ENCODE measurements around the gene SCN1B. TPM values are rescaled to one million over a fixed set of nuclear protein-coding genes. Genes with fewer than 3 reads are reported as not detected.
"Not testable (repeated sequence)": the region's sequence is repeated elsewhere in the genome, so short reads cannot be mapped to it uniquely, and the experiment has no call there.

Gene SCN1B
- polyA plus RNA-seq, 4 donors: 0.84 to 10.1 (median 2.4) TPM; not detected in 1

DNA sequence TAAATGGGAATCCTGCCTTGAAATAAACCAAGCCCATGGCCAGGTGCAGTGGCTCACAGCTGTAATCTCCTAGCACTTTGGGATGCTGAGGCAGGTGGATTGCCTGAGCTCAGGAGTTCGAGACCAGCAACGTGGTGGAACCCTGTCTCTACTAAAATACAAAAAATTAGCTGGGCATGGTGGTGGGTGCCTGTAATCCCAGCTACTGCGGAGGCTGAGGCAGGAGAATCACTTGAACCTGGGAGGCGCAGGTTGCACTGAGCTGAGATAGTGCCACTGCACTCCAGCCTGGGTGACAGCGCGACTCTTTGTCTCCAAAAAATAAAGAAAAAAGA lies 24.3 kb upstream of the SCN1B start:
- 9 to 69% (median 40%) methylated on average over 6 of the region's 6 CpGs for WGBS, 3 donors
- Histone ChIP-seq H3K4me1 (ENCODE audit: control insufficient read depth in 3 of 3, insufficient read depth in 2 of 3, low read depth in 1 of 3, low read length in 2 of 3) (peaks cover 0 to 45% (median 9%) of the 10 kb centered on the region in 3 donors), H3K27ac (ENCODE audit: low read depth in 1 of 3, low read length in 2 of 3) (peak overlapping the region in 2 of 3 donors; percentile 13 to 75), H3K36me3 (ENCODE audit: control insufficient read depth in 3 of 3, insufficient read depth in 2 of 3, low read depth in 1 of 3, low read length in 3 of 3) (peaks cover 0 to 69% (median 0%) of the 10 kb centered on the region in 3 donors)
- H3K27me3 ChIP-seq (ENCODE audit: control insufficient read depth in 3 of 3, insufficient read depth in 3 of 3, low read length in 3 of 3); FAIRE-seq; H3K9me3 ChIP-seq (ENCODE audit: control insufficient read depth in 2 of 2, insufficient read depth in 1 of 2, low read depth in 1 of 2, low read length in 1 of 2); H3K4me3 ChIP-seq (ENCODE audit: low read depth in 1 of 3, low read length in 3 of 3); DNase-seq: not testable (repeated sequence)

DNA sequence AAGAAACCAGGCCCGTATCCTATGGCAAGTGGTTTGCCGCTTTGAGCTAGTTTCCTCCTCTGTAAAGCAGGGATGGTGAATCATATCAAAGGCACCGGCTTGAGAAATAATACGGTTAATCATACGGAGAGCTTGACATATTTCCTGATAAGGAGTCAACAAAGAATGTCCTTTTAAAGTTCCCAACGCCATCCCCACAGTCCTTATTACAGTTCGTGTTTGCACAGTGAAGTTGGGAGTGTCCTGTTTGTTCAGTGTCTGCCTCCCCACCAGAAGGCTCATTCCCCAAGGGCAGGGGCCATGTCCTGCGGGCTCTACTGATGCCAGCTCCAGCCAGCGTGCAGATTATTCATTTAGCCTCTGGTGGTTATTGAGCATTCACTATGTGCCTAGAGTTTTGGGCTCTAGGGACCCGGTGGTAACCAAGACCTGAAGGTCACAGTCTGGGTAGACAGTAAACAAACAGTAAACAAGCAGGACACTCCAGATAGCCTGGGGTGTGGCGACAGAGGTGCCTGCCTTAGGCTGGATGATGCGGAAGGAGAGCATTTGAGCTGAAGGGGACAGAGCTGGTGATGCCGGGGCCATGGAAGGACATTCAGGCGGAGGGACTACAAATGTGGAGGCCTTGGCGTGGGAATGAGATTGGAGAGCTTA lies 23.8 kb upstream of the SCN1B start:
- Histone ChIP-seq H3K27ac (ENCODE audit: low read depth in 1 of 3, low read length in 2 of 3) (peak overlapping the region in 2 of 3 donors; percentile 75 to 87), H3K27me3 (ENCODE audit: control insufficient read depth in 3 of 3, insufficient read depth in 3 of 3, low read length in 3 of 3) (no peaks in the 10 kb centered on the region), H3K4me1 (ENCODE audit: control insufficient read depth in 3 of 3, insufficient read depth in 2 of 3, low read depth in 1 of 3, low read length in 2 of 3) (peaks cover 0 to 45% (median 9%) of the 10 kb centered on the region in 3 donors), H3K4me3 (ENCODE audit: low read depth in 1 of 3, low read length in 3 of 3) (no peak overlapping the region), H3K36me3 (ENCODE audit: control insufficient read depth in 3 of 3, insufficient read depth in 2 of 3, low read depth in 1 of 3, low read length in 3 of 3) (peaks cover 0 to 74% (median 0%) of the 10 kb centered on the region in 3 donors), H3K9me3 (ENCODE audit: control insufficient read depth in 2 of 2, insufficient read depth in 1 of 2, low read depth in 1 of 2, low read length in 1 of 2) (no peaks in the 10 kb centered on the region)
- no peak for FAIRE-seq
- peak; percentile 90 to 93 for DNase-seq
- WGBS, 3 donors: 14 to 62% (median 36%) methylated on average over 15 of the region's 15 CpGs

DNA sequence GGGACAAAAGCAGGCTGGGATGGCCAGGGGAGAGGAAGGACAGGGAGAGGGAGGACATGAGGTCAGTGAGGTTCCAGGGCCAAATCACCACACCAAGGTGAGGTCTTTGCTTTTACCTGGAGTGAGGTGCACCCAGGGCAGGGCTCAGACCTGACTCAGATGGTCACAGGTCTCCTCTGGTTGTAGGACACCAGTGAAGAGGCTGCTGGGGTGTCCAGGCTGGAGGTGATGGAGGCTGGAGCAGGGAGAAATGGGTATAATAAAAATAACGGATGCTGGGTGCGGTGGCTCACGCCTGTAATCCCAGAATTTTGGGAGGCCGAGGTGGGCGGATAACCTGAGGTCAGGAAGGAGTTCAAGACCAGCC lies 23.3 kb upstream of the SCN1B start:
- FAIRE-seq (no peak), DNase-seq (no peak)
- no peaks in the 10 kb centered on the region for H3K9me3 ChIP-seq (ENCODE audit: control insufficient read depth in 2 of 2, insufficient read depth in 1 of 2, low read depth in 1 of 2, low read length in 1 of 2)
- peaks cover 0 to 45% (median 9%) of the 10 kb centered on the region in 3 donors for H3K4me1 ChIP-seq (ENCODE audit: control insufficient read depth in 3 of 3, insufficient read depth in 2 of 3, low read depth in 1 of 3, low read length in 2 of 3)
- H3K27me3 ChIP-seq (ENCODE audit: control insufficient read depth in 3 of 3, insufficient read depth in 3 of 3, low read length in 3 of 3): no peaks in the 10 kb centered on the region
- no peak overlapping the region for H3K4me3 ChIP-seq (ENCODE audit: low read depth in 1 of 3, low read length in 3 of 3)
- peaks cover 0 to 77% (median 2%) of the 10 kb centered on the region in 3 donors for H3K36me3 ChIP-seq (ENCODE audit: control insufficient read depth in 3 of 3, insufficient read depth in 2 of 3, low read depth in 1 of 3, low read length in 3 of 3)
- WGBS, 3 donors: 59 to 80% (median 80%) methylated on average over 5 of the region's 5 CpGs
- H3K27ac ChIP-seq (ENCODE audit: low read depth in 1 of 3, low read length in 2 of 3): peak overlapping the region in 2 of 3 donors; percentile 54 to 87

DNA sequence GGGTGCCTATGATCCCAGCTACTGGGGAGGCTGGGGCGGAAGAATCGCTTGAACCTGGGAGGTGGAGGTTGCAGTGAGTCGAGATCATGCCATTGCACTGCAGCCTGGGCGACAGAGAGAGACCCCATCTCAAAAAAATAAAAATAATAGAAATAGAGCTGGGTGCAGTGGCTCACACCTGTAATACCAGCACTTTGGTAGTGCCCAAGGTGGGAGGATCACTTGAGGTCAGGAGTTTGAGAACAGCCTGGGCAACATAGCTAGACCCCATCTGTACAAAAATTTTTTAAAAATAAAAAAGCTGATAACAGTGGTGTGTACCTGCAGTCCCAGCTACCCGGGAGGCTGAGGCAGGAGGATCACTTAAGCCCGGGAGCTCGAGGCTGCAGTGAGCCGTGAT lies 22.8 kb upstream of the SCN1B start:
- 96 to 99% (median 98%) methylated on average over 8 of the region's 8 CpGs for WGBS, 3 donors
- not testable (repeated sequence) for DNase-seq; H3K27me3 ChIP-seq (ENCODE audit: control insufficient read depth in 3 of 3, insufficient read depth in 3 of 3, low read length in 3 of 3); H3K4me3 ChIP-seq (ENCODE audit: low read depth in 1 of 3, low read length in 3 of 3); H3K9me3 ChIP-seq (ENCODE audit: control insufficient read depth in 2 of 2, insufficient read depth in 1 of 2, low read depth in 1 of 2, low read length in 1 of 2); FAIRE-seq
- Histone ChIP-seq H3K36me3 (ENCODE audit: control insufficient read depth in 3 of 3, insufficient read depth in 2 of 3, low read depth in 1 of 3, low read length in 3 of 3) (peaks cover 0 to 78% (median 3%) of the 10 kb centered on the region in 3 donors), H3K4me1 (ENCODE audit: control insufficient read depth in 3 of 3, insufficient read depth in 2 of 3, low read depth in 1 of 3, low read length in 2 of 3) (peaks cover 0 to 45% (median 9%) of the 10 kb centered on the region in 3 donors), H3K27ac (ENCODE audit: low read depth in 1 of 3, low read length in 2 of 3) (peak overlapping the region in 1 of 3 donors; percentile 87)

DNA sequence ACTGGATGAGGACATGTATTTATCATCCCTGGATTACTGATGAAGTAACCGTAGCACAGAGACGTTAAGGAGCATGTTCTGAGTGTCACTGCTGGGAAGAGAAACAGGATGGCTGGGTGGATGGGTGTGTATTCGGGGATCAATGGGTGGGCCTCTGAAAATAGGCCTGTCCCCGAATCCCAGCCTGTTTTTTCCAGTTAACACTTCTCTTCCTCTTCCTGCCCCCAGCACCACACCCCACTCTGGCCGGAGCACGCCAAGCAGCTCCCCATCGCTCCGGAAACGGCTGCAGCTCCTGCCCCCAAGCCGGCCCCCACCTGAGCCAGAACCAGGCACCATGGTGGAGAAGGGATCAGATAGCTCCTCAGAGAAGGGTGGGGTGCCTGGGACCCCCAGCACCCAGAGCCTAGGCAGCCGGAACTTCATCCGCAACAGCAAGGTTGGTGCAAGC lies 21.4 kb upstream of the SCN1B start:
- H3K4me1 ChIP-seq (ENCODE audit: control insufficient read depth in 3 of 3, insufficient read depth in 2 of 3, low read depth in 1 of 3, low read length in 2 of 3): peaks cover 5 to 31% (median 9%) of the 10 kb centered on the region in 3 donors
- no peak overlapping the region for H3K4me3 ChIP-seq (ENCODE audit: low read depth in 1 of 3, low read length in 3 of 3)
- no peak for FAIRE-seq
- no peaks in the 10 kb centered on the region for H3K27me3 ChIP-seq (ENCODE audit: control insufficient read depth in 3 of 3, insufficient read depth in 3 of 3, low read length in 3 of 3)
- H3K9me3 ChIP-seq (ENCODE audit: control insufficient read depth in 2 of 2, insufficient read depth in 1 of 2, low read depth in 1 of 2, low read length in 1 of 2): no peaks in the 10 kb centered on the region
- peaks cover 0 to 81% (median 3%) of the 10 kb centered on the region in 3 donors for H3K36me3 ChIP-seq (ENCODE audit: control insufficient read depth in 3 of 3, insufficient read depth in 2 of 3, low read depth in 1 of 3, low read length in 3 of 3)
- 80 to 95% (median 91%) methylated on average over 12 of the region's 12 CpGs for WGBS, 3 donors
- H3K27ac ChIP-seq (ENCODE audit: low read depth in 1 of 3, low read length in 2 of 3): no peak overlapping the region
- DNase-seq: no peak

DNA sequence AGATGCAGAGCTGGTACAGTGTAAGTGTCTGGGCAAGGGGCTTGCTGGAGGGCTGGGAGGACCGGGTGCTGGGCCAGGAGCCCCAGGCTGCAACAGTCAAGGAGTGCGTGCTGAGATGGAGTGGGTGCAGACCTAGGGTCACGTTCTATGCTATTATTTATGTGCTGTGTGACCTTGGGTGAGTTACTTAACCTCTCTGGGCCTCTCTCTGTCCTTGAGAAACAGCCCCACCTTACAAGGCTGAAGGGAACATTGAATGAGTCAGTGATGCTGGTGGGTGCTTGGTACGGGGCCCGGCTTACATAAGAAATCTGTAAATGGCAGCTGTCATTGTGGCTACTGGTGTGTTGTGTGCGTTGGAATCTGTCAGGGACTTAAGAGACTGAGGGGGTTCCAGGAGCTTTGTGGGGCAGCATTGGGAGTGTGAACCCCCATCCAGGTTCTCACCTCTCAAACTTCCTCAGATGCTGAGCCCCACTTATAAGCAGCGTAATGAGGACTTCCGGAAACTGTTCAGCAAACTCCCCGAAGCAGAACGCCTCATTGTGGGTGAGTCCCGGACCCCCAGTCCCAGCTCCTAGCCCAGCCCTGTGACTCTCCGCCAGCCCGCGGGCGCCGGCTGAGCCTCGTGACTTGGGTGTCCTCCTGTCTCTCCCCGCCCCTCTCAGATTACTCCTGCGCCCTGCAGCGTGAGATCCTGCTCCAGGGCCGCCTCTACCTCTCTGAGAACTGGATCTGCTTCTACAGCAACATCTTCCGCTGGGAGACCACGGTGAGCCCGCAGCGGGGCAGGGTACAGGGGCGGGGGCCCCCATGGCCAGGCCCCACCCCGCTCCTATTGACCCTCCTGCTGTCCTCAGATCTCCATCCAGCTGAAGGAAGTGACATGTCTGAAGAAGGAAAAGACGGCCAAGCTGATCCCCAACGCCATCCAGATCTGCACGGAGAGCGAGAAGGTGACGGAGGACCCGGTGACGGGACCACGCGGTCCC lies 20.6 kb upstream of the SCN1B start:
- 88 to 91% (median 88%) methylated on average over 36 of the region's 36 CpGs for WGBS, 3 donors
- no peaks in the 10 kb centered on the region for H3K9me3 ChIP-seq (ENCODE audit: control insufficient read depth in 2 of 2, insufficient read depth in 1 of 2, low read depth in 1 of 2, low read length in 1 of 2)
- DNase-seq (no peak), FAIRE-seq (no peak)
- peak overlapping the region in 1 of 3 donors; percentile 42 for H3K27ac ChIP-seq (ENCODE audit: low read depth in 1 of 3, low read length in 2 of 3)
- peaks cover 2 to 23% (median 5%) of the 10 kb centered on the region in 3 donors for H3K4me1 ChIP-seq (ENCODE audit: control insufficient read depth in 3 of 3, insufficient read depth in 2 of 3, low read depth in 1 of 3, low read length in 2 of 3)
- no peak overlapping the region for H3K4me3 ChIP-seq (ENCODE audit: low read depth in 1 of 3, low read length in 3 of 3)
- no peaks in the 10 kb centered on the region for H3K27me3 ChIP-seq (ENCODE audit: control insufficient read depth in 3 of 3, insufficient read depth in 3 of 3, low read length in 3 of 3)
- H3K36me3 ChIP-seq (ENCODE audit: control insufficient read depth in 3 of 3, insufficient read depth in 2 of 3, low read depth in 1 of 3, low read length in 3 of 3): peaks cover 0 to 81% (median 3%) of the 10 kb centered on the region in 3 donors

DNA sequence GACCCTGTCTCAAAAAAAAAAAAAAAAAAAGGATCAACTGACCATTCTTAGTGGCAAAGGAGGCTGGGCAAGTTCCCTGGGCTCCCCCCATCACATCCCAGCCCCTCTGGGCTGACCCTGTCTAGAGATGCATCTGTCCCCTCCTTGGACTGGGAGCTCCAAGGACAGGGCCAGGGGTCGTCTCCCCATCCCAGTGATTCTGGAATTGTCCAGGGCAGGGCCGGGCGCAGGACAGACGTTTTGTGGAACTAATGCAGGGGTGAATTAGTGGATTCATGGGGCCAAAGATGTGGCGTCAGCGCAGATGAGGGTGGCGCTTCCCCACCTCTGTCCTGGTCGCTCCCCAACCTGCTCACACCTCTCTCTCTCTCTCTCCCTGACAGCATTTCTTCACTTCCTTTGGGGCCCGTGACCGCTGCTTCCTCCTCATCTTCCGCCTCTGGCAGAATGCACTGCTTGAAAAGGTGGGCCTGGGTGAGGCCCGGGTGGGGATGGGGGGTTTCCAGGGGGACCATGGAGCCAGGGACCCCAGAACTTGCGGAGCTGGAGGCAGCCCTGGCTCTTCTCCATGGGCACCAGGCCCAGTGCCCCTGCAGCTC lies 19.1 kb upstream of the SCN1B start:
- Histone ChIP-seq H3K9me3 (ENCODE audit: control insufficient read depth in 2 of 2, insufficient read depth in 1 of 2, low read depth in 1 of 2, low read length in 1 of 2) (no peaks in the 10 kb centered on the region), H3K27me3 (ENCODE audit: control insufficient read depth in 3 of 3, insufficient read depth in 3 of 3, low read length in 3 of 3) (no peaks in the 10 kb centered on the region), H3K27ac (ENCODE audit: low read depth in 1 of 3, low read length in 2 of 3) (peak overlapping the region in 1 of 3 donors; percentile 12), H3K36me3 (ENCODE audit: control insufficient read depth in 3 of 3, insufficient read depth in 2 of 3, low read depth in 1 of 3, low read length in 3 of 3) (peaks cover 0 to 83% (median 3%) of the 10 kb centered on the region in 3 donors), H3K4me1 (ENCODE audit: control insufficient read depth in 3 of 3, insufficient read depth in 2 of 3, low read depth in 1 of 3, low read length in 2 of 3) (peaks cover 0 to 9% (median 5%) of the 10 kb centered on the region in 3 donors), H3K4me3 (ENCODE audit: low read depth in 1 of 3, low read length in 3 of 3) (no peak overlapping the region)
- 74 to 83% (median 76%) methylated on average over 13 of the region's 13 CpGs for WGBS, 3 donors
- FAIRE-seq (no peak), DNase-seq (no peak)
